ENCODE measurements around the gene WFIKKN1. TPM values are rescaled to one million over a fixed set of nuclear protein-coding genes. Genes with fewer than 3 reads are reported as not detected.

Gene WFIKKN1
- total and polyA plus RNA-seq, 2 of the 13 experiments (the other 11 are each of a cell fraction or from before 2014, with no cell fraction given), result 1.7 to 4.9 TPM

DNA sequence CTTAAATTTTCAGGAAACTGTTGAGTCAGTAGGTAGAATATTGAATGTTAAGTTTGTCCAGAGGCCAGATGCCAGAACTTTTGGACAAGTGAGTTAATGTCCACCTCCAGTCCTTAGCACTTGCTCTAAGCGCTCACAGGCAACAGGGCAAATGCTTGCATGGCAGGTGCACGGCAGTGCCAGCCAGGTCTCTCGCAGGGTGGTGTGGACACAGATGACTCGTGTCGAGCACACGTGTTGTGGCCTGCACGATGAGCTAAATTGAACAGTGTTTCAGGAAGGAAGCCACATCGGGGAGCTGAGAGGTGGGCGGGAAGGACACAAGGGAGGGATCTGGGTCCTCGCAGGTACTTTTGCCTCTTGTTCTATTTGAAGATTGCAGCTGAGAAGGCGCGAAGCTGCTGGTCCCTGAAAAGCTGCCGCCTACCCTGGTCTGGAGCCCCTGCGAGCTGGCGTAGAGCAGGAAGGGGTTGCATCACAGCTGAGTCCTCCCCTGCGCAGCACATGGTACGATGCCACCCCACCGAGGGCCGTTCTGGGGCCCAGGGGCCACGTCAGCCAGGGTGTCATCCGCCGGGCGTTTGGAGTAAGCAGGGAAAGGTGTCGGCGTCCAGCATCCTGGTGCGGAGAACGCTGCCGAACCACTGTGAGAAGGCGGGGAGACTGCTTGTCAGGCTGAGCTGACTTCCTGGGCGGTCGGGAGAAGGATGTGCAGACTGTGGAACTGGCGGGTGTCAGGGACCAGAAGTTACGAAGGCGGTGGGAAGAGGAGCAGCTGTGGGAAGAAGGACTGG lies 34.6 kb upstream of the WFIKKN1 start:
- in situ Hi-C loops (cut with HindIII; ENCODE audit: extremely low pct_ligation_motif_present, low pct_unique_long_range_greater_than_20kb) (no loop called here), intact Hi-C loops (cut with micrococcal nuclease; ENCODE audit: unreplicated experiment) (no loop called here)
- Histone ChIP-seq H3K4me1 (ENCODE audit: insufficient read depth, low read length) (peaks cover 29% of the 10 kb centered on the region), H2AFZ (ENCODE audit: low read length) (no peak overlapping the region), H3K79me2 (ENCODE audit: insufficient read depth, low read length) (peaks cover 36% of the 10 kb centered on the region), H4K20me1 (ENCODE audit: insufficient read depth, low read length) (peaks cover 2% of the 10 kb centered on the region; the same call in 1 of the 2 replicates), H3K4me2 (ENCODE audit: low read depth, low read length) (no peak overlapping the region), H3K36me3 (replicated peaks in 1 of 2; ENCODE audit: control insufficient read depth in 1 of 2, insufficient read depth in 2 of 2, low read length in 2 of 2) (peaks cover 6 to 11% of the 10 kb centered on the region in 2 experiments; a peak in 4 of 5 replicates), H3K9me3 (ENCODE audit: low read length) (no peaks in the 10 kb centered on the region), H3K27me3 (ENCODE audit: control insufficient read depth in 1 of 2, insufficient read depth in 2 of 2, low read length in 2 of 2) (no peaks in the 10 kb centered on the region; a peak in 1 of 5 replicates), H3K4me3 (replicated peaks in 1 of 3; ENCODE audit: insufficient read depth in 1 of 3, low read depth in 2 of 3, low read length in 3 of 3) (no peak overlapping the region), H3K9ac (ENCODE audit: insufficient read depth, low read depth, low read length) (no peak overlapping the region), H3K27ac (ENCODE audit: extremely low read length, insufficient read depth, low read length) (no peak overlapping the region)
- ATAC-seq (no peak), DNase-seq (ENCODE audit: low spot score) (no peak), FAIRE-seq (no peak)
- ChIA-PET POLR2A (no interaction called here), CTCF (ENCODE audit: low intra/inter-chr PET ratio, low total read pairs) (no interaction called here)
- WGBS (ENCODE audit: low lambda C conversion rate), result 98% methylated on average over 31 of the region's 34 CpGs
- no TSS peak for BruUV-seq (replicated peaks)
- TF ChIP-seq GABPB1 (CRISPR knock-in tag; IDR thresholded peaks at IDR 0.05) (no peak), HMG20B (CRISPR knock-in tag; conservative IDR thresholded peaks at IDR 0.05) (no peak), MTF2 (CRISPR knock-in tag; IDR thresholded peaks at IDR 0.05; ENCODE audit: borderline replicate concordance) (no peak), BCL6 (CRISPR knock-in tag; IDR thresholded peaks at IDR 0.05) (no peak), ELF1 (CRISPR knock-in tag; IDR thresholded peaks at IDR 0.05) (no peak), BHLHE40 (IDR thresholded peaks at IDR 0.05; ENCODE audit: low read length) (no peak), KAT7 (CRISPR knock-in tag; IDR thresholded peaks at IDR 0.05; ENCODE audit: borderline replicate concordance) (no peak), TOPORS (CRISPR knock-in tag; IDR thresholded peaks at IDR 0.05) (no peak), ZBTB42 (CRISPR knock-in tag; IDR thresholded peaks at IDR 0.05) (no peak), ZNF569 (CRISPR knock-in tag; IDR thresholded peaks at IDR 0.05; ENCODE audit: borderline replicate concordance) (no peak), ZNF234 (CRISPR knock-in tag; conservative IDR thresholded peaks at IDR 0.05) (no peak)
- TF ChIP-seq, protein P1, sequence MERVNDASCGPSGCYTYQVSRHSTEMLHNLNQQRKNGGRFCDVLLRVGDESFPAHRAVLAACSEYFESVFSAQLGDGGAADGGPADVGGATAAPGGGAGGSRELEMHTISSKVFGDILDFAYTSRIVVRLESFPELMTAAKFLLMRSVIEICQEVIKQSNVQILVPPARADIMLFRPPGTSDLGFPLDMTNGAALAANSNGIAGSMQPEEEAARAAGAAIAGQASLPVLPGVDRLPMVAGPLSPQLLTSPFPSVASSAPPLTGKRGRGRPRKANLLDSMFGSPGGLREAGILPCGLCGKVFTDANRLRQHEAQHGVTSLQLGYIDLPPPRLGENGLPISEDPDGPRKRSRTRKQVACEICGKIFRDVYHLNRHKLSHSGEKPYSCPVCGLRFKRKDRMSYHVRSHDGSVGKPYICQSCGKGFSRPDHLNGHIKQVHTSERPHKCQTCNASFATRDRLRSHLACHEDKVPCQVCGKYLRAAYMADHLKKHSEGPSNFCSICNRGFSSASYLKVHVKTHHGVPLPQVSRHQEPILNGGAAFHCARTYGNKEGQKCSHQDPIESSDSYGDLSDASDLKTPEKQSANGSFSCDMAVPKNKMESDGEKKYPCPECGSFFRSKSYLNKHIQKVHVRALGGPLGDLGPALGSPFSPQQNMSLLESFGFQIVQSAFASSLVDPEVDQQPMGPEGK (CRISPR knock-in tag; IDR thresholded peaks at IDR 0.05), result no peak
- TF ChIP-seq, protein P2, sequence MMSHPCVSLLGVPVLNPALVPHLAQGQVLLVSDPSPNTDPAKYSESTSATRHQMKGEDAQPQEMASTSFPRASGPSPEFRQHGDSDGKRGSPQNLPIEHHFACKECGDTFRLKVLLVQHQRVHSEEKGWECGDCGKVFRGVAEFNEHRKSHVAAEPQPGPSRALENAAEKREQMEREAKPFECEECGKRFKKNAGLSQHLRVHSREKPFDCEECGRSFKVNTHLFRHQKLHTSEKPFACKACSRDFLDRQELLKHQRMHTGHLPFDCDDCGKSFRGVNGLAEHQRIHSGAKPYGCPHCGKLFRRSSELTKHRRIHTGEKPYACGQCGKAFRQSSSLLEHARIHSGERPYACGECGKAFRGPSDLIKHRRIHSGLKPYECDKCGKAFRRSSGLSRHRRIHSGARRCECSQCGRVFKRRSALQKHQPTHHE (CRISPR knock-in tag; IDR thresholded peaks at IDR 0.05; ENCODE audit: borderline replicate concordance), result no peak
- TF ChIP-seq, protein P3, sequence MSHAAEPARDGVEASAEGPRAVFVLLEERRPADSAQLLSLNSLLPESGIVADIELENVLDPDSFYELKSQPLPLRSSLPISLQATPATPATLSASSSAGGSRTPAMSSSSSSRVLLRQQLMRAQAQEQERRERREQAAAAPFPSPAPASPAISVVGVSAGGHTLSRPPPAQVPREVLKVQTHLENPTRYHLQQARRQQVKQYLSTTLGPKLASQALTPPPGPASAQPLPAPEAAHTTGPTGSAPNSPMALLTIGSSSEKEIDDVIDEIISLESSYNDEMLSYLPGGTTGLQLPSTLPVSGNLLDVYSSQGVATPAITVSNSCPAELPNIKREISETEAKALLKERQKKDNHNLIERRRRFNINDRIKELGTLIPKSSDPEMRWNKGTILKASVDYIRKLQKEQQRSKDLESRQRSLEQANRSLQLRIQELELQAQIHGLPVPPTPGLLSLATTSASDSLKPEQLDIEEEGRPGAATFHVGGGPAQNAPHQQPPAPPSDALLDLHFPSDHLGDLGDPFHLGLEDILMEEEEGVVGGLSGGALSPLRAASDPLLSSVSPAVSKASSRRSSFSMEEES (CRISPR knock-in tag; IDR thresholded peaks at IDR 0.05), result no peak
- TF ChIP-seq, protein P4, sequence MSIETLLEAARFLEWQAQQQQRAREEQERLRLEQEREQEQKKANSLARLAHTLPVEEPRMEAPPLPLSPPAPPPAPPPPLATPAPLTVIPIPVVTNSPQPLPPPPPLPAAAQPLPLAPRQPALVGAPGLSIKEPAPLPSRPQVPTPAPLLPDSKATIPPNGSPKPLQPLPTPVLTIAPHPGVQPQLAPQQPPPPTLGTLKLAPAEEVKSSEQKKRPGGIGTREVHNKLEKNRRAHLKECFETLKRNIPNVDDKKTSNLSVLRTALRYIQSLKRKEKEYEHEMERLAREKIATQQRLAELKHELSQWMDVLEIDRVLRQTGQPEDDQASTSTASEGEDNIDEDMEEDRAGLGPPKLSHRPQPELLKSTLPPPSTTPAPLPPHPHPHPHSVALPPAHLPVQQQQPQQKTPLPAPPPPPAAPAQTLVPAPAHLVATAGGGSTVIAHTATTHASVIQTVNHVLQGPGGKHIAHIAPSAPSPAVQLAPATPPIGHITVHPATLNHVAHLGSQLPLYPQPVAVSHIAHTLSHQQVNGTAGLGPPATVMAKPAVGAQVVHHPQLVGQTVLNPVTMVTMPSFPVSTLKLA (IDR thresholded peaks at IDR 0.05), result no peak
- TF ChIP-seq, protein P5, sequence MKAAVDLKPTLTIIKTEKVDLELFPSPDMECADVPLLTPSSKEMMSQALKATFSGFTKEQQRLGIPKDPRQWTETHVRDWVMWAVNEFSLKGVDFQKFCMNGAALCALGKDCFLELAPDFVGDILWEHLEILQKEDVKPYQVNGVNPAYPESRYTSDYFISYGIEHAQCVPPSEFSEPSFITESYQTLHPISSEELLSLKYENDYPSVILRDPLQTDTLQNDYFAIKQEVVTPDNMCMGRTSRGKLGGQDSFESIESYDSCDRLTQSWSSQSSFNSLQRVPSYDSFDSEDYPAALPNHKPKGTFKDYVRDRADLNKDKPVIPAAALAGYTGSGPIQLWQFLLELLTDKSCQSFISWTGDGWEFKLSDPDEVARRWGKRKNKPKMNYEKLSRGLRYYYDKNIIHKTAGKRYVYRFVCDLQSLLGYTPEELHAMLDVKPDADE (CRISPR knock-in tag; IDR thresholded peaks at IDR 0.05), result no peak
